Natural killer cell (primary cell): ENCODE data around the gene GNPNAT1. TPM values are rescaled to one million over a fixed set of nuclear protein-coding genes. Genes with fewer than 3 reads are reported as not detected.

ENCODE experiments used
- ATAC-seq, 3 donors: fragments of 150-1000 bp in 2 of 3; fragments of 200-7000 bp in 1 of 3; cut with Tn5 transposase; 1 replicate in 1 of 3; 2 replicates in 2 of 3; pipeline ENCODE4 v1.10.0; 2021; ENCODE audit warnings: mild to moderate bottlenecking in 2 of 3, moderate library complexity in 2 of 3
- DNase-seq, 2 donors: peaks; one replicate each; pipeline versions ENCODE4 v3.0.0 to v3.0.0-alpha.2; 2013 to 2021; ENCODE audit warnings: mixed read lengths in 1 of 2
- H3K27ac ChIP-seq: one replicate; pipeline ENCODE4 v1.5.1; 2013; ENCODE audit warnings: mild to moderate bottlenecking, low read length
- H3K27me3 ChIP-seq: one replicate; pipeline ENCODE4 v1.6.1; 2013; ENCODE audit warnings: low read length; ENCODE audit not compliant: control insufficient read depth, insufficient read depth
- H3K36me3 ChIP-seq: one replicate; pipeline ENCODE4 v1.6.1; 2013; ENCODE audit warnings: low read length; ENCODE audit not compliant: control insufficient read depth, insufficient read depth
- H3K4me1 ChIP-seq: one replicate; pipeline ENCODE4 v1.6.1; 2013; ENCODE audit warnings: low read length; ENCODE audit not compliant: control insufficient read depth, insufficient read depth
- H3K4me3 ChIP-seq: one replicate; pipeline ENCODE4 v1.5.1; 2013; ENCODE audit warnings: low read length
- H3K9me3 ChIP-seq: one replicate; pipeline ENCODE4 v1.6.1; 2013; ENCODE audit warnings: low read length; ENCODE audit not compliant: control insufficient read depth, insufficient read depth
- H3K27ac Mint-ChIP-seq, 2 donors: one replicate each; pipeline ENCODE4 v1.8.0; 2022; ENCODE audit warnings: mild to moderate bottlenecking in 2 of 2, mixed read lengths in 2 of 2, moderate library complexity in 1 of 2
- H3K27me3 Mint-ChIP-seq, 2 donors: one replicate each; pipeline ENCODE4 v1.8.0; 2022; ENCODE audit warnings: low read depth in 2 of 2, mixed read lengths in 2 of 2
- H3K36me3 Mint-ChIP-seq: one replicate; pipeline ENCODE4 v1.8.0; 2022; ENCODE audit warnings: mixed read lengths
- H3K4me1 Mint-ChIP-seq, 2 donors: one replicate each; pipeline ENCODE4 v1.8.0; 2022; ENCODE audit warnings: mixed read lengths in 2 of 2
- H3K4me3 Mint-ChIP-seq: one replicate; pipeline ENCODE4 v1.8.0; 2022; ENCODE audit warnings: mild to moderate bottlenecking, moderate library complexity, mixed read lengths
- H3K9me3 Mint-ChIP-seq, 2 donors: one replicate each; pipeline ENCODE4 v1.8.0; 2022; ENCODE audit warnings: mixed read lengths in 2 of 2
- WGBS: methylation state at CpG from one replicate; pipeline ENCODE4 v1.1.7; 2013; ENCODE audit warnings: missing lambda C conversion rate; ENCODE audit not compliant: insufficient coverage; 5-methylcytosine and 5-hydroxymethylcytosine counted together
- intact Hi-C: fragments of 100-400 bp; cut with micrococcal nuclease; formaldehyde crosslinking; loops from one replicate; pipeline ENCODE4 v1.14.2; 2022
- total RNA-seq, 4 donors: library from RNA; stranded (reverse); fragments of 120-200 nt in 1 of 4; gene quantifications; one replicate each; pipeline versions ENCODE4 v1.2.3 to v1.2.4, GENCODE V29; 2013 to 2022
- TF ChIP-seq, protein P1 (sequence below): fragments of 200-600 bp; IDR thresholded peaks from one replicate; pipeline ENCODE4 v1.8.0; 2022; ENCODE audit warnings: antibody characterized with exemption

Gene GNPNAT1
- total RNA-seq, 3 donors from 2014 or later (not counting 1 experiment from before 2014, with no cell fraction given), result 5.6 to 7.5 (median 7.0) TPM

DNA sequence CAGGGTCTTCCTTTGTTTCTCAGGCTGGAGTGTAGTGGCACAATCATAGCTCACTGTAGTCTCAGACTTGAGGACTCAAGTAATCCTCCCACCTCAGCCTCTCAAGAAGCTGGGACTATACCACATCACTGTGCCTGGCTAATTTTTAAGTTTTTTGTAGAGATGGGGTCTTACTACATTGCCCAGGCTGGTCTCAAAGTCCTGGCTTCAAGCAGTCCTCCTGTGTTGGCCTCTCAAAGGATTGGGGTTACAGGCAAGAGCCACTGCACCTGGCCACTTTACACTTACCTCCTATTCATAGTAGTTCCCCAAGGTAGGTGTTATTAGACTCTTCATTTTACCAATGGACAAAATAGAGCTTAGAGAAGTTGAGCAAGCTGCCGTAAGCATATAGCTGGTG, 32.3 kb downstream of the GNPNAT1 start:
- no peaks in the 10 kb centered on the region for H3K27me3 Mint-ChIP-seq
- Histone ChIP-seq H3K9me3 (no peaks in the 10 kb centered on the region), H3K27me3 (no peaks in the 10 kb centered on the region), H3K27ac (no peak overlapping the region), H3K36me3 (peaks cover 22% of the 10 kb centered on the region), H3K4me1 (peaks cover 3% of the 10 kb centered on the region), H3K4me3 (no peak overlapping the region)
- no peak for ATAC-seq
- DNase-seq, result no peak
- intact Hi-C loops, result no loop called here
- TF ChIP-seq, protein P1, sequence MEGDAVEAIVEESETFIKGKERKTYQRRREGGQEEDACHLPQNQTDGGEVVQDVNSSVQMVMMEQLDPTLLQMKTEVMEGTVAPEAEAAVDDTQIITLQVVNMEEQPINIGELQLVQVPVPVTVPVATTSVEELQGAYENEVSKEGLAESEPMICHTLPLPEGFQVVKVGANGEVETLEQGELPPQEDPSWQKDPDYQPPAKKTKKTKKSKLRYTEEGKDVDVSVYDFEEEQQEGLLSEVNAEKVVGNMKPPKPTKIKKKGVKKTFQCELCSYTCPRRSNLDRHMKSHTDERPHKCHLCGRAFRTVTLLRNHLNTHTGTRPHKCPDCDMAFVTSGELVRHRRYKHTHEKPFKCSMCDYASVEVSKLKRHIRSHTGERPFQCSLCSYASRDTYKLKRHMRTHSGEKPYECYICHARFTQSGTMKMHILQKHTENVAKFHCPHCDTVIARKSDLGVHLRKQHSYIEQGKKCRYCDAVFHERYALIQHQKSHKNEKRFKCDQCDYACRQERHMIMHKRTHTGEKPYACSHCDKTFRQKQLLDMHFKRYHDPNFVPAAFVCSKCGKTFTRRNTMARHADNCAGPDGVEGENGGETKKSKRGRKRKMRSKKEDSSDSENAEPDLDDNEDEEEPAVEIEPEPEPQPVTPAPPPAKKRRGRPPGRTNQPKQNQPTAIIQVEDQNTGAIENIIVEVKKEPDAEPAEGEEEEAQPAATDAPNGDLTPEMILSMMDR, result no peak
- H3K4me3 Mint-ChIP-seq, result no peak overlapping the region
- H3K4me1 Mint-ChIP-seq, result peaks cover 8% of the 10 kb centered on the region in 2 donors
- WGBS, result no CpG with 5 or more reads among the region's 1 CpG
- no peaks in the 10 kb centered on the region for H3K36me3 Mint-ChIP-seq
- H3K27ac Mint-ChIP-seq, result no peak overlapping the region
- H3K9me3 Mint-ChIP-seq, result no peaks in the 10 kb centered on the region

- Mint-ChIP-seq H3K9me3 (no peaks in the 10 kb centered on the region), H3K36me3 (no peaks in the 10 kb centered on the region), H3K4me3 (no peak overlapping the region), H3K4me1 (no peaks in the 10 kb centered on the region), H3K27ac (no peak overlapping the region), H3K27me3 (no peaks in the 10 kb centered on the region)
- no peaks in the 10 kb centered on the region for H3K9me3 ChIP-seq
- DNase-seq (no peak), ATAC-seq (no peak)
- peaks cover 23% of the 10 kb centered on the region for H3K36me3 ChIP-seq
- no peaks in the 10 kb centered on the region for H3K4me1 ChIP-seq
- WGBS, result 98% methylated on average over 3 of the region's 5 CpGs
- intact Hi-C loops, result no loop called here
- H3K27ac ChIP-seq, result no peak overlapping the region
- H3K4me3 ChIP-seq, result no peak overlapping the region
- no peaks in the 10 kb centered on the region for H3K27me3 ChIP-seq
- TF ChIP-seq, protein P1, result no peak
Measured at GRCh38 chr14:52755607-52756316, 35.6 kb downstream of the GNPNAT1 start.

GRCh38 chr14:52748647-52749292, 42.6 kb downstream of the GNPNAT1 start:
- Mint-ChIP-seq H3K27ac (peak overlapping the region in 1 of 2 donors; percentile 23), H3K36me3 (no peaks in the 10 kb centered on the region), H3K9me3 (no peaks in the 10 kb centered on the region), H3K4me3 (no peak overlapping the region), H3K4me1 (peaks cover 0 to 7% of the 10 kb centered on the region in 2 donors), H3K27me3 (no peaks in the 10 kb centered on the region)
- peaks cover 48% of the 10 kb centered on the region for H3K36me3 ChIP-seq
- DNase-seq (no peak), ATAC-seq (no peak)
- H3K4me3 ChIP-seq, result no peak overlapping the region
- no peaks in the 10 kb centered on the region for H3K9me3 ChIP-seq
- H3K27ac ChIP-seq, result no peak overlapping the region
- no peaks in the 10 kb centered on the region for H3K27me3 ChIP-seq
- H3K4me1 ChIP-seq, result no peaks in the 10 kb centered on the region
- TF ChIP-seq, protein P1, result no peak
- 98% methylated on average over 5 of the region's 8 CpGs for WGBS
- intact Hi-C loops, result no loop called here
